ENCODE measurements around the gene PARS2.

DNA sequence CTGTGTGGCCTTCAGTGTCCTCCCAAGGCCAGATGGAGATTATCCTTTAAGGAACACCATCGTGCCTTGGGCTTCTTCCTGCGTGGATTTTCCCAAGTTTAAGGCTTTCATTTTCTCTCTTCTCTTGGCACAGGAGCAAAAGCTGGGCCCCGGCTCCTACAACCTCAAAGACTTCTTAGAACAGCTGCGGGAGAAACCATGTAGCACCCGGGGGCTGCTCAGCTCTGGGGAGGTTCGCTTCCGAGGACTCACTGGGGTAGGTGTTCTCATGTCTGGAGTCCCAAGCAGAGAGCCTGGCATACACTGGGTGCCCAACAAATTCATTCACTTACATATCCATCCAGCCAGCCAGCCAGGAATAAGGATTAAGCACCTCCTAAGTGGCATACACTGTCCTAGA is 43.4 kb upstream of the PARS2 start:
- TF ChIP-seq, protein P1, sequence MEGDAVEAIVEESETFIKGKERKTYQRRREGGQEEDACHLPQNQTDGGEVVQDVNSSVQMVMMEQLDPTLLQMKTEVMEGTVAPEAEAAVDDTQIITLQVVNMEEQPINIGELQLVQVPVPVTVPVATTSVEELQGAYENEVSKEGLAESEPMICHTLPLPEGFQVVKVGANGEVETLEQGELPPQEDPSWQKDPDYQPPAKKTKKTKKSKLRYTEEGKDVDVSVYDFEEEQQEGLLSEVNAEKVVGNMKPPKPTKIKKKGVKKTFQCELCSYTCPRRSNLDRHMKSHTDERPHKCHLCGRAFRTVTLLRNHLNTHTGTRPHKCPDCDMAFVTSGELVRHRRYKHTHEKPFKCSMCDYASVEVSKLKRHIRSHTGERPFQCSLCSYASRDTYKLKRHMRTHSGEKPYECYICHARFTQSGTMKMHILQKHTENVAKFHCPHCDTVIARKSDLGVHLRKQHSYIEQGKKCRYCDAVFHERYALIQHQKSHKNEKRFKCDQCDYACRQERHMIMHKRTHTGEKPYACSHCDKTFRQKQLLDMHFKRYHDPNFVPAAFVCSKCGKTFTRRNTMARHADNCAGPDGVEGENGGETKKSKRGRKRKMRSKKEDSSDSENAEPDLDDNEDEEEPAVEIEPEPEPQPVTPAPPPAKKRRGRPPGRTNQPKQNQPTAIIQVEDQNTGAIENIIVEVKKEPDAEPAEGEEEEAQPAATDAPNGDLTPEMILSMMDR (optimal IDR thresholded peaks at IDR 0.05 in 1 of 3, IDR thresholded peaks at IDR 0.05 in 1 of 3, conservative IDR thresholded peaks at IDR 0.05 in 1 of 3; ENCODE audit: extremely low read depth in 1 of 3, insufficient read depth in 2 of 3, low read length in 3 of 3), result no peak
- no peak for TF ChIP-seq EZH2 (IDR thresholded peaks at IDR 0.05; ENCODE audit: low read length)
